Neural cell (in vitro differentiated cells): ENCODE measurements around the gene RPL41.

Experiments used
- RAD21 ChIP-seq: fragments of 450-650 bp; conservative IDR thresholded peaks from 2 replicates; pipeline ENCODE4 v1.6.1; 2014; ENCODE audit warnings: antibody characterized with exemption, mild to moderate bottlenecking, moderate library complexity
- TAF1 ChIP-seq: IDR thresholded peaks from 2 replicates; pipeline ENCODE4 v1.6.1; 2012; ENCODE audit warnings: low read depth

DNA sequence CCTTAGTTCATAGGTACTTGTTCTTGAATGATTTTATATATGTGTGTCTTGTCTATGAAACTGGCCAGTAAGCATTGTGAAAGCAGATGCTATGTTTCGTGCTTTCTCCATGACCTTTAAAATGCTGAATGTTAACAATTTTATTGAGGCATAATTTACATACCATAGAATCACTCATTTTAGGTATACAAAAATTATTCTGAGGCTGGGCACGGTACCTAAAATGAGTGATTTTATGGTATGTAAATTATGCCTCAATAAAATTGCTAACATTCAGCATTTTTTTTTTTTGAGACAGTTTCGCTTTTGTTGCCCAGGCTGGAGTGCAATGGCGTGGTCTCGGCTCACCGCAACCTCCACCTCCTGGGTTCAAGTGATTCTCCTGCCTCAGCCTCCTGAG lies 18.5 kb downstream of the RPL41 start:
- TF ChIP-seq TAF1 (no peak), RAD21 (no peak)
